Measurements from ENCODE around the gene ACVR1C.

GRCh38 chr2:157601807-157602206 is 26.9 kb downstream of the ACVR1C start:
- TF ChIP-seq, protein P1, sequence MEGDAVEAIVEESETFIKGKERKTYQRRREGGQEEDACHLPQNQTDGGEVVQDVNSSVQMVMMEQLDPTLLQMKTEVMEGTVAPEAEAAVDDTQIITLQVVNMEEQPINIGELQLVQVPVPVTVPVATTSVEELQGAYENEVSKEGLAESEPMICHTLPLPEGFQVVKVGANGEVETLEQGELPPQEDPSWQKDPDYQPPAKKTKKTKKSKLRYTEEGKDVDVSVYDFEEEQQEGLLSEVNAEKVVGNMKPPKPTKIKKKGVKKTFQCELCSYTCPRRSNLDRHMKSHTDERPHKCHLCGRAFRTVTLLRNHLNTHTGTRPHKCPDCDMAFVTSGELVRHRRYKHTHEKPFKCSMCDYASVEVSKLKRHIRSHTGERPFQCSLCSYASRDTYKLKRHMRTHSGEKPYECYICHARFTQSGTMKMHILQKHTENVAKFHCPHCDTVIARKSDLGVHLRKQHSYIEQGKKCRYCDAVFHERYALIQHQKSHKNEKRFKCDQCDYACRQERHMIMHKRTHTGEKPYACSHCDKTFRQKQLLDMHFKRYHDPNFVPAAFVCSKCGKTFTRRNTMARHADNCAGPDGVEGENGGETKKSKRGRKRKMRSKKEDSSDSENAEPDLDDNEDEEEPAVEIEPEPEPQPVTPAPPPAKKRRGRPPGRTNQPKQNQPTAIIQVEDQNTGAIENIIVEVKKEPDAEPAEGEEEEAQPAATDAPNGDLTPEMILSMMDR (IDR thresholded peaks at IDR 0.05), result no peak
- TF ChIP-seq POLR2A (IDR thresholded peaks at IDR 0.05), result no peak
